ENCODE results near the gene HAPLN2. TPM values are rescaled to one million over a fixed set of nuclear protein-coding genes. Genes with fewer than 3 reads are reported as not detected.

The HAPLN2 gene
- not detected in 2 replicates for total RNA-seq

GRCh38 chr1:156618853-156619581 is at the start of gene HAPLN2:
Gene HAPLN2 (plus strand): TSS chr1:156619415. CDS start chr1:156623491, 4,076 bp downstream.

GRCh38 chr1:156571919-156572662 is 47.1 kb upstream of the HAPLN2 start, which contains the start of gene IQGAP3:
Gene IQGAP3 (minus strand): TSS chr1:156572565. CDS start chr1:156572529, 36 bp downstream.

GRCh38 chr1:156579472-156579871 is 39.7 kb upstream of the HAPLN2 start, which contains the start of gene TTC24:
Gene TTC24 (plus strand): TSS chr1:156579723. CDS start chr1:156581365, 1,642 bp downstream.

DNA sequence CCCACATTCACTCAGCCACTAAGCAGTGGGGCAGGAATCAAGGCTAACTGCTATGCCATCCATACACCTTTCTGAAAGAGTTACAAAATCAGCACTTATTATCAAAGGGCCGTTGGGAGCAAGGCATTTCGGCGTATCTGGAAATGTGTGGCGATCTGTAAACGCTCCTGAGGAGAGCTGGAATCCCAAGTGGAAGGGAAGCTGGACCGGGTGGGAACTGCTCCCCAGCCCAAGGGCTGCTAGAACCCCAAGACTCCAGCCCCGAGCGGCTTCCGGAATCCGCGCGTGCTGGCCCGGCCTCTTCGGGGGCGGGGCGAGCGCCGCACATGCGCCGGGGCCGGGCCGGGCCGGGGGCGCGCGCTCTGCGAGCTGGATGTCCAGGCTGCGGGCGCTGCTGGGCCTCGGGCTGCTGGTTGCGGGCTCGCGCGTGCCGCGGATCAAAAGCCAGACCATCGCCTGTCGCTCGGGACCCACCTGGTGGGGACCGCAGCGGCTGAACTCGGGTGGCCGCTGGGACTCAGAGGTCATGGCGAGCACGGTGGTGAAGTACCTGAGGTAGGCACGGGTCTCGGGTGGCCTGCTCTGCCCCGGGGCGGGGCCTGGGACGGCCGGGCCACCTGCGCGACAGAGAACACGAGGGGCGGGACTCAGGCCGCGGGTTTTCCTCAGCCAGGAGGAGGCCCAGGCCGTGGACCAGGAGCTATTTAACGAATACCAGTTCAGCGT is 27.6 kb upstream of the HAPLN2 start, which contains the start of gene NAXE:
Gene NAXE, plus strand, starts transcription at position 345 of the 726 bp plus-strand sequence. Its CDS starts 29 bp downstream, at position 374.

DNA sequence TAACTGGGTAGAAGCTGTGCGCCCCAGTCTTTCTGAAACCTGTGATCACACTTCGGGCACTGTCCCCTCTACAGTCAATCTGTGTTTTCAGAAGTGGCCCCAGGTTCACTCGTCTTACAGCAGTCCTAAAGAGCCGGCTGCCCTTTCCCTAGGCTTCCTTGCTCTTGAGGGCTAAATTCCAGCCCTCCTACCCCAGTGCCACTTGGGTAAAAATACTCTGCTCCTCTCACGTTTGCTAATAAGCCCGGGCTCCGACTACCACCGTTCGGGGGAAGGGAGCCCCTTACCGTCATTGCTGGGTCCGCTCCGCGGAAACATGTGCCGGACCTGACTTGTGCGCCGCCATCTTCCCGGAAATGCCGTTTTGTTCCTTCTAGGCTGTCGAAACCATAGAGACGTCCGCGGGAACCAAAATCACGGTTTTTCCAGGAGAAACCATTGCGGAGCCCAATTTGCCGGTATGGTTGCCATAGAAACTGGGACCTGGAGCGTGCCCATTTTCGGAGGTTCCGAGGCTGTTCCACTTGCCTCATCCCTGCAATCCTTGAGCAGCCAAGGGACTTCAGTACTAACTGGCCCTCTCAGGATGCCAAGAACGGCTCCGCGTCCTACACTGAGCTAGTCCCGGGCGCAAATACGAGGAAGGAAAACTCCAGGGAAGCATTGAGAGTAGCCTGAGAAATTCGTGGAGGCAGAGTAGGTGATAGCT is 17.9 kb upstream of the HAPLN2 start, which contains the start of gene GPATCH4:
Gene GPATCH4, minus strand, starts transcription at position 358 of the 709 bp plus-strand sequence.

DNA sequence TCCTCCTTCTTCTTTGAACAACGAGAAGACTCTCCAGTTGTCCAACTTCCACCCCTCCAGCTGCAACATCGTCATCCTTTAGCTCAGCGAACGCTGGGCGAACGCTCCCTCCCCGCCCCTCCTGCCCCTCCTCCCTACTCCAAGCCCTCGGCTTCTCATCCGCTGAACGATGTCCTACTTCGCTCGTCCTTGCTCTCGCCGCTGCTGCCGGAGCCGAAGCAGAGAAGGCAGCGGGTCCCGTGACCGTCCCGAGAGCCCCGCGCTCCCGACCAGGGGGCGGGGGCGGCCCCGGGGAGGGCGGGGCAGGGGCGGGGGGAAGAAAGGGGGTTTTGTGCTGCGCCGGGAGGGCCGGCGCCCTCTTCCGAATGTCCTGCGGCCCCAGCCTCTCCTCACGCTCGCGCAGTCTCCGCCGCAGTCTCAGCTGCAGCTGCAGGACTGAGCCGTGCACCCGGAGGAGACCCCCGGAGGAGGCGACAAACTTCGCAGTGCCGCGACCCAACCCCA is 22.6 kb downstream of the HAPLN2 start, which contains the start of gene BCAN:
Gene BCAN, plus strand, starts transcription at position 357 of the 504 bp plus-strand sequence. CDS start 3,938 bp downstream, outside the sequence.

Other genes with a start within 250 kb of the HAPLN2 start
- gene MEF2D, start 118.6 kb upstream of the HAPLN2 start, total RNA-seq, result 18.2 and 18.8 TPM in 2 replicates
- gene IQGAP3, start 46.9 kb upstream of the HAPLN2 start, total RNA-seq, result 22.3 and 31.2 TPM in 2 replicates
- not detected in 2 replicates for gene TTC24, start 39.7 kb upstream of the HAPLN2 start, total RNA-seq
- 118 and 139 TPM in 2 replicates for gene NAXE, start 27.6 kb upstream of the HAPLN2 start, total RNA-seq
- 15.6 and 35.7 TPM in 2 replicates for gene GPATCH4, start 17.9 kb upstream of the HAPLN2 start, total RNA-seq
- gene BCAN, start 22.7 kb downstream of the HAPLN2 start, total RNA-seq, result not detected in 2 replicates
- gene NES, start 58.0 kb downstream of the HAPLN2 start, total RNA-seq, result 0.85 and 0.93 TPM in 2 replicates
- gene CRABP2, start 86.2 kb downstream of the HAPLN2 start, total RNA-seq, result 446 and 591 TPM in 2 replicates
- gene METTL25B, start 109.1 kb downstream of the HAPLN2 start, total RNA-seq, result 17.6 and 22.0 TPM in 2 replicates
- gene ISG20L2, start 109.4 kb downstream of the HAPLN2 start, total RNA-seq, result 28.4 and 37.9 TPM in 2 replicates
- 76.9 and 94.0 TPM in 2 replicates for gene MRPL24, start 121.7 kb downstream of the HAPLN2 start, total RNA-seq
- 332 and 365 TPM in 2 replicates for gene HDGF, start 132.3 kb downstream of the HAPLN2 start, total RNA-seq
- gene PRCC, start 148.1 kb downstream of the HAPLN2 start, total RNA-seq, result 40.3 and 43.9 TPM in 2 replicates
- gene SH2D2A, start 197.4 kb downstream of the HAPLN2 start, total RNA-seq, result 1.8 and 2.5 TPM in 2 replicates
- gene INSRR, start 239.7 kb downstream of the HAPLN2 start, total RNA-seq, result not detected in 2 replicates
- not detected in 2 replicates for gene NTRK1, start 241.4 kb downstream of the HAPLN2 start, total RNA-seq